Gastroesophageal sphincter (tissue), 3 donors: ENCODE measurements around the gene ZNF208.

Experiments
- EP300 ChIP-seq: sonication (generic); formaldehyde crosslinking; IDR thresholded peaks from one replicate; pipeline ENCODE4 v1.6.1; 2017; ENCODE audit warnings: antibody characterized with exemption, mild to moderate bottlenecking
- POLR2A ChIP-seq, 2 donors: fragments of 450-650 bp; IDR thresholded peaks; one replicate each; pipeline ENCODE4 v1.6.1; 2017; ENCODE audit warnings: antibody characterized with exemption in 2 of 2, mild to moderate bottlenecking in 2 of 2, moderate library complexity in 1 of 2
- POLR2AphosphoS5 ChIP-seq: sonication (generic); formaldehyde crosslinking; IDR thresholded peaks from one replicate; pipeline ENCODE4 v1.6.1; 2017; ENCODE audit warnings: antibody characterized with exemption
- TF ChIP-seq, protein P1 (sequence below), 4 experiments: fragments of 200-600 bp in 2 of 4; fragments of 450-650 bp in 2 of 4; sonication (generic) in 1 of 4; IDR thresholded peaks; one replicate each; pipeline ENCODE4 v1.5.1; 2017 to 2019; ENCODE audit warnings: antibody characterized with exemption in 4 of 4, mild to moderate bottlenecking in 2 of 4, moderate library complexity in 2 of 4

DNA sequence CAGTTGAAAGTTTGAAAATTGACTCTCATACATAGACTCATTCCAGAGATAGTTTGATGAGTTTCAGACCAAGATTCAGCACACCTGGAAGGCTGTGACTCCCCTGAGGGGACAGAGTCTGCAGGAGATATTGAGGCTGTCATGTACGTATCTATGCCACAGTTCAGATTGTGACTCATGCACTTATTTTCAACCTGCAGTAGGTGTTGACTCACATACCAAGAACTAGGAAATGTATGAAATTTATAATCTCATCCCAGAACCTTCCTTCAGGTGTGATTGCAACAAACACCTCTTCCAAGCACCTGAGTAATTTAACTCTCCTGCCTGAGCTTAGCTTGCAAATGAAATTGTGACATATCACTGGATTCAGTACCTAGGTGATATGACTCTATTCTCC is 110.3 kb downstream of the ZNF208 start:
- TF ChIP-seq POLR2AphosphoS5 = no peak
- TF ChIP-seq, protein P1, sequence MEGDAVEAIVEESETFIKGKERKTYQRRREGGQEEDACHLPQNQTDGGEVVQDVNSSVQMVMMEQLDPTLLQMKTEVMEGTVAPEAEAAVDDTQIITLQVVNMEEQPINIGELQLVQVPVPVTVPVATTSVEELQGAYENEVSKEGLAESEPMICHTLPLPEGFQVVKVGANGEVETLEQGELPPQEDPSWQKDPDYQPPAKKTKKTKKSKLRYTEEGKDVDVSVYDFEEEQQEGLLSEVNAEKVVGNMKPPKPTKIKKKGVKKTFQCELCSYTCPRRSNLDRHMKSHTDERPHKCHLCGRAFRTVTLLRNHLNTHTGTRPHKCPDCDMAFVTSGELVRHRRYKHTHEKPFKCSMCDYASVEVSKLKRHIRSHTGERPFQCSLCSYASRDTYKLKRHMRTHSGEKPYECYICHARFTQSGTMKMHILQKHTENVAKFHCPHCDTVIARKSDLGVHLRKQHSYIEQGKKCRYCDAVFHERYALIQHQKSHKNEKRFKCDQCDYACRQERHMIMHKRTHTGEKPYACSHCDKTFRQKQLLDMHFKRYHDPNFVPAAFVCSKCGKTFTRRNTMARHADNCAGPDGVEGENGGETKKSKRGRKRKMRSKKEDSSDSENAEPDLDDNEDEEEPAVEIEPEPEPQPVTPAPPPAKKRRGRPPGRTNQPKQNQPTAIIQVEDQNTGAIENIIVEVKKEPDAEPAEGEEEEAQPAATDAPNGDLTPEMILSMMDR (IDR thresholded peaks at IDR 0.05) = no peak
- TF ChIP-seq EP300 = no peak
- TF ChIP-seq POLR2A (IDR thresholded peaks at IDR 0.05) = no peak
